ENCODE measurements around the gene MT1E. TPM values are rescaled to one million over a fixed set of nuclear protein-coding genes. Genes with fewer than 3 reads are reported as not detected.

The MT1E gene
- total RNA-seq, 1 experiment from 2014 or later, result 25.9 TPM

DNA sequence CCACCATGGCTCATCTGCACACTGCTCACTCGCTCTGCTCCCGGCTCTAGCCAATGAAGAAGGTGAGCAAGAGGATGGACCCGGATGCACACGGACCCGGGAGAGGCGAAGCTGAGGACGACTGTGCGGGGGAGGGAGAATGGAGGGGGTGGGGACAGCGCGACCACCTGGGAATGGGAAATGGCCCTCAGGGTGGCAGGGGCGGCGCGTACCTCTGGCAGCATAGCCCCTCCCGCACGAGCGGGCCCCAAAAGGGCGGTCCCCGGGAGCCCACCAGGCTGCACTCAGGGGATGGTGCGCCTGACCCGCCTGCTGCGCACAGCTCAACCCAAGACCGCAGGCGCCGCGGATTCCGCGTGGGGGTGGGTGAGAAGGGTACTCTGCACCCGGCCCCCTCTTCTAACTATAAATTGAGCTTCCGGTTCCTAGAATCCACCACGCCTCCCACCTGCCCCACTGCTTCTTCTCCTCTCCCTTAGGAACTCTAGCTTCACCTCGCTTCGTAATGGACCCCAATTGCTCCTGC lies 50.2 kb downstream of the MT1E start:
- no peak overlapping the region for H2BK120ac ChIP-seq (ENCODE audit: low read depth, low read length, poor library complexity, severe bottlenecking)
- no CpG with 5 or more reads among the region's 32 CpGs for WGBS (ENCODE audit: extremely low coverage, insufficient read length, low lambda C conversion rate)
- no peak overlapping the region for H2AK5ac ChIP-seq (ENCODE audit: insufficient read length, low read length)
- H3K27me3 ChIP-seq (ENCODE audit: insufficient read depth, low read length), result peaks cover 4% of the 10 kb centered on the region; the same call in 1 of the 2 replicates
- no peak overlapping the region for H3K4ac ChIP-seq (ENCODE audit: low read depth, low read length)
- no peak overlapping the region for H2BK20ac ChIP-seq (ENCODE audit: low read depth, low read length, poor library complexity, severe bottlenecking)
- Mint-ChIP-seq H3K27ac (no peak overlapping the region), H3K36me3 (ENCODE audit: insufficient read depth in 1 of 3, low read depth in 3 of 3) (no peaks in the 10 kb centered on the region), H3K4me3 (peak overlapping the region; percentile 61 to 74), H3K27me3 (ENCODE audit: low read depth) (peaks cover 49% of the 10 kb centered on the region), H3K9me3 (no peaks in the 10 kb centered on the region; a peak in 1 of 5 replicates), H3K4me1 (peaks cover 28 to 33% of the 10 kb centered on the region in 2 experiments)
- no peak overlapping the region for H2BK12ac ChIP-seq (ENCODE audit: insufficient read length, low read depth, low read length)
- no peaks in the 10 kb centered on the region for H3K79me1 ChIP-seq (ENCODE audit: insufficient read depth, low read depth, low read length, poor library complexity, severe bottlenecking)
- no peaks in the 10 kb centered on the region for H3K79me2 ChIP-seq (ENCODE audit: insufficient read depth, low read length)
- peak overlapping the region; percentile 87 for H3K4me2 ChIP-seq (ENCODE audit: insufficient read depth, insufficient read length, low read length)
- H3K9me3 ChIP-seq (ENCODE audit: control insufficient read depth, low read depth, low read length), result no peaks in the 10 kb centered on the region
- H4K20me1 ChIP-seq (ENCODE audit: control insufficient read depth, insufficient read depth, insufficient read length), result no peaks in the 10 kb centered on the region
- H2BK15ac ChIP-seq (ENCODE audit: low read depth, low read length), result no peak overlapping the region
- no peak overlapping the region for H2AFZ ChIP-seq (ENCODE audit: low read length)
- no peak overlapping the region for H4K5ac ChIP-seq (ENCODE audit: insufficient read length, low read depth, low read length)
- H3T11ph ChIP-seq (ENCODE audit: low read length), result no peak overlapping the region
- H3K56ac ChIP-seq (ENCODE audit: insufficient read length, low read depth, low read length), result no peak overlapping the region
- H3K23ac ChIP-seq (ENCODE audit: insufficient read length, low read depth, low read length), result no peak overlapping the region
- peak overlapping the region; percentile 30 for H3K9ac ChIP-seq (ENCODE audit: extremely low read depth, insufficient read length, low read length)
- DNase-seq, result peak; percentile 86
- peaks cover 7% of the 10 kb centered on the region for H3K23me2 ChIP-seq (ENCODE audit: insufficient read length, low read depth, low read length, poor library complexity, severe bottlenecking)
- 0 out of 2 replicates have a peak, but pooled peaks cover 2% of the 10 kb centered on the region for H3K4me1 ChIP-seq (ENCODE audit: insufficient read depth, low read length)
- no peak overlapping the region for H4K8ac ChIP-seq (replicated peaks; ENCODE audit: insufficient read length, low read depth, low read length)
- no peak overlapping the region for H3K27ac ChIP-seq (ENCODE audit: insufficient read length, low read depth, low read length)
- H2BK5ac ChIP-seq (ENCODE audit: insufficient read length, low read length), result no peak overlapping the region
- H3K18ac ChIP-seq (ENCODE audit: insufficient read length, low read depth, low read length), result peak overlapping the region; percentile 56
- TF ChIP-seq, protein P1, sequence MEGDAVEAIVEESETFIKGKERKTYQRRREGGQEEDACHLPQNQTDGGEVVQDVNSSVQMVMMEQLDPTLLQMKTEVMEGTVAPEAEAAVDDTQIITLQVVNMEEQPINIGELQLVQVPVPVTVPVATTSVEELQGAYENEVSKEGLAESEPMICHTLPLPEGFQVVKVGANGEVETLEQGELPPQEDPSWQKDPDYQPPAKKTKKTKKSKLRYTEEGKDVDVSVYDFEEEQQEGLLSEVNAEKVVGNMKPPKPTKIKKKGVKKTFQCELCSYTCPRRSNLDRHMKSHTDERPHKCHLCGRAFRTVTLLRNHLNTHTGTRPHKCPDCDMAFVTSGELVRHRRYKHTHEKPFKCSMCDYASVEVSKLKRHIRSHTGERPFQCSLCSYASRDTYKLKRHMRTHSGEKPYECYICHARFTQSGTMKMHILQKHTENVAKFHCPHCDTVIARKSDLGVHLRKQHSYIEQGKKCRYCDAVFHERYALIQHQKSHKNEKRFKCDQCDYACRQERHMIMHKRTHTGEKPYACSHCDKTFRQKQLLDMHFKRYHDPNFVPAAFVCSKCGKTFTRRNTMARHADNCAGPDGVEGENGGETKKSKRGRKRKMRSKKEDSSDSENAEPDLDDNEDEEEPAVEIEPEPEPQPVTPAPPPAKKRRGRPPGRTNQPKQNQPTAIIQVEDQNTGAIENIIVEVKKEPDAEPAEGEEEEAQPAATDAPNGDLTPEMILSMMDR (conservative IDR thresholded peaks at IDR 0.05), result no peak
- no peak overlapping the region for H4K91ac ChIP-seq (ENCODE audit: insufficient read length, low read depth, low read length)
- H3K14ac ChIP-seq (ENCODE audit: insufficient read depth, low read length), result 0 out of 2 replicates have a peak overlapping the region, but pooled peaks have one; percentile 44

Other genes with a start within 250 kb of the MT1E start
- 25.6 and 26.3 TPM in 2 replicates for gene AMFR, start 200.2 kb upstream of the MT1E start, total RNA-seq (2021)
- 271 and 276 TPM in 2 replicates for gene NUDT21, start 174.4 kb upstream of the MT1E start, total RNA-seq (2021)
- 66.5 TPM in 2 replicates for gene OGFOD1, start 174.2 kb upstream of the MT1E start, total RNA-seq (2021)
- 13.0 and 13.1 TPM in 2 replicates for gene BBS2, start 105.8 kb upstream of the MT1E start, total RNA-seq (2021)
- not detected in 2 replicates for gene MT4, start 60.7 kb upstream of the MT1E start, total RNA-seq (2021)
- gene MT3, start 36.3 kb upstream of the MT1E start, total RNA-seq (2021), result 0.61 TPM in 1 of 2 replicates, not detected in the other
- gene MT2A, start 17.2 kb upstream of the MT1E start, total RNA-seq (2021), result 63.1 and 72.5 TPM in 2 replicates
- gene MT1M, start 6.9 kb downstream of the MT1E start, total RNA-seq (2021), result 1.4 and 2.5 TPM in 2 replicates
- gene MT1A, start 12.9 kb downstream of the MT1E start, total RNA-seq (2021), result 0.68 TPM in 1 of 2 replicates, not detected in the other
- gene MT1B, start 26.1 kb downstream of the MT1E start, total RNA-seq (2021), result not detected in 2 replicates
- 22.9 and 26.1 TPM in 2 replicates for gene MT1F, start 32.2 kb downstream of the MT1E start, total RNA-seq (2021)
- gene MT1G, start 42.3 kb downstream of the MT1E start, total RNA-seq (2021), result 23.4 and 26.2 TPM in 2 replicates
- gene MT1H, start 44.0 kb downstream of the MT1E start, total RNA-seq (2021), result 10.7 and 12.5 TPM in 2 replicates
- 32.1 and 41.9 TPM in 2 replicates for gene MT1X, start 56.7 kb downstream of the MT1E start, total RNA-seq (2021)
- gene NUP93, start 104.3 kb downstream of the MT1E start, total RNA-seq (2021), result 165 and 167 TPM in 2 replicates
- gene SLC12A3, start 239.4 kb downstream of the MT1E start, total RNA-seq (2021), result not detected in 2 replicates

Data from H9 (cell line).